Measurements from ENCODE around the gene GREB1.

DNA sequence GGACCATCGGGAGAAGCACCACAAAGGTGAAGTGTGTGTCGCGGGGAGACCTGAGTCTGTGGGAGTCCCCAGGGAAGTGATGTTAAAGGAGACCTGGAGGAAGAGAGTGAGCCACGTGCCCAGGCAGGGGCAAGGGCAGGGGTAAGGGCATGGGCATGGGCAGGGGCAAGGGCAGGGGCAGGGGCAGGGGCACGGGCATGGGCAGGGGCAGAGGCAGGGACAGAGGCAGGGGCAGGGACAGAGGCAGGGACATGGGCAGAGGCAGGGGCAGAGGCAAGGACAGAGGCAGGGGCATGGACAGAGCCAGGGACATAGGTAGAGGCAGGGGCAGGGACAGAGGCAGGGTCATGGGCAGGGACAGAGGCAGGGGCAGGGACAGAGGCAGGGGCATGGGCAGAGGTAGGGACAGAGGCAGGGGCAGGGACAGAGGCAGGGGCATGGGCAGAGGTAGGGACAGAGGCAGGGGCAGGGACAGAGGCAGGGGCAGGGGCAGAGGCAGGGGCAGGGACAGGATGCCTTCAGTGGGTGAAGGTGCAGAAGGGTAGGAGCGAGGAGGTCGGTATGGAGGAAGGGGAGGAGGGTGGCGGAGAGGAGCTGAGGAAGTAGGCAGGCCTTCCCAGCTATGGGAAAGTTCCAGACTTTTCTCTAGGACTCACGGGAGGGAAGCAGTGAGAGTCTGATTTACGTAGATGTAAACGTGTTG is 102.9 kb downstream of the GREB1 start:
- TF ChIP-seq, protein P1, sequence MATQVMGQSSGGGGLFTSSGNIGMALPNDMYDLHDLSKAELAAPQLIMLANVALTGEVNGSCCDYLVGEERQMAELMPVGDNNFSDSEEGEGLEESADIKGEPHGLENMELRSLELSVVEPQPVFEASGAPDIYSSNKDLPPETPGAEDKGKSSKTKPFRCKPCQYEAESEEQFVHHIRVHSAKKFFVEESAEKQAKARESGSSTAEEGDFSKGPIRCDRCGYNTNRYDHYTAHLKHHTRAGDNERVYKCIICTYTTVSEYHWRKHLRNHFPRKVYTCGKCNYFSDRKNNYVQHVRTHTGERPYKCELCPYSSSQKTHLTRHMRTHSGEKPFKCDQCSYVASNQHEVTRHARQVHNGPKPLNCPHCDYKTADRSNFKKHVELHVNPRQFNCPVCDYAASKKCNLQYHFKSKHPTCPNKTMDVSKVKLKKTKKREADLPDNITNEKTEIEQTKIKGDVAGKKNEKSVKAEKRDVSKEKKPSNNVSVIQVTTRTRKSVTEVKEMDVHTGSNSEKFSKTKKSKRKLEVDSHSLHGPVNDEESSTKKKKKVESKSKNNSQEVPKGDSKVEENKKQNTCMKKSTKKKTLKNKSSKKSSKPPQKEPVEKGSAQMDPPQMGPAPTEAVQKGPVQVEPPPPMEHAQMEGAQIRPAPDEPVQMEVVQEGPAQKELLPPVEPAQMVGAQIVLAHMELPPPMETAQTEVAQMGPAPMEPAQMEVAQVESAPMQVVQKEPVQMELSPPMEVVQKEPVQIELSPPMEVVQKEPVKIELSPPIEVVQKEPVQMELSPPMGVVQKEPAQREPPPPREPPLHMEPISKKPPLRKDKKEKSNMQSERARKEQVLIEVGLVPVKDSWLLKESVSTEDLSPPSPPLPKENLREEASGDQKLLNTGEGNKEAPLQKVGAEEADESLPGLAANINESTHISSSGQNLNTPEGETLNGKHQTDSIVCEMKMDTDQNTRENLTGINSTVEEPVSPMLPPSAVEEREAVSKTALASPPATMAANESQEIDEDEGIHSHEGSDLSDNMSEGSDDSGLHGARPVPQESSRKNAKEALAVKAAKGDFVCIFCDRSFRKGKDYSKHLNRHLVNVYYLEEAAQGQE (IDR thresholded peaks at IDR 0.05; ENCODE audit: borderline replicate concordance): no peak
- TF ChIP-seq, protein P2, sequence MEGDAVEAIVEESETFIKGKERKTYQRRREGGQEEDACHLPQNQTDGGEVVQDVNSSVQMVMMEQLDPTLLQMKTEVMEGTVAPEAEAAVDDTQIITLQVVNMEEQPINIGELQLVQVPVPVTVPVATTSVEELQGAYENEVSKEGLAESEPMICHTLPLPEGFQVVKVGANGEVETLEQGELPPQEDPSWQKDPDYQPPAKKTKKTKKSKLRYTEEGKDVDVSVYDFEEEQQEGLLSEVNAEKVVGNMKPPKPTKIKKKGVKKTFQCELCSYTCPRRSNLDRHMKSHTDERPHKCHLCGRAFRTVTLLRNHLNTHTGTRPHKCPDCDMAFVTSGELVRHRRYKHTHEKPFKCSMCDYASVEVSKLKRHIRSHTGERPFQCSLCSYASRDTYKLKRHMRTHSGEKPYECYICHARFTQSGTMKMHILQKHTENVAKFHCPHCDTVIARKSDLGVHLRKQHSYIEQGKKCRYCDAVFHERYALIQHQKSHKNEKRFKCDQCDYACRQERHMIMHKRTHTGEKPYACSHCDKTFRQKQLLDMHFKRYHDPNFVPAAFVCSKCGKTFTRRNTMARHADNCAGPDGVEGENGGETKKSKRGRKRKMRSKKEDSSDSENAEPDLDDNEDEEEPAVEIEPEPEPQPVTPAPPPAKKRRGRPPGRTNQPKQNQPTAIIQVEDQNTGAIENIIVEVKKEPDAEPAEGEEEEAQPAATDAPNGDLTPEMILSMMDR (IDR thresholded peaks at IDR 0.05; ENCODE audit: poor library complexity, severe bottlenecking): no peak
- TF ChIP-seq TAF1 (IDR thresholded peaks at IDR 0.05; ENCODE audit: low read depth) (no peak), POLR2AphosphoS5 (IDR thresholded peaks at IDR 0.05) (no peak), EZH2 (IDR thresholded peaks at IDR 0.05; ENCODE audit: borderline replicate concordance, insufficient read depth, low read length, poor library complexity, severe bottlenecking) (no peak), RAD21 (conservative IDR thresholded peaks at IDR 0.05) (no peak), EP300 (conservative IDR thresholded peaks at IDR 0.05; ENCODE audit: poor library complexity, severe bottlenecking) (no peak), SMC3 (conservative IDR thresholded peaks at IDR 0.05; ENCODE audit: poor library complexity) (no peak)

Data from neural cell (in vitro differentiated cells).